ENCODE data around the gene HPD. TPM values are rescaled to one million over a fixed set of nuclear protein-coding genes. Genes with fewer than 3 reads are reported as not detected.
A peak's percentile ranks its signal among the peaks of the same experiment; 100 is the strongest.

The HPD gene
- total RNA-seq, 1 donor from 2014 or later = not detected

- H3K27ac Mint-ChIP-seq (ENCODE audit: unreplicated experiment) = peak overlapping the region; percentile 97
- peaks cover 23% of the 10 kb centered on the region for H3K4me1 Mint-ChIP-seq (ENCODE audit: low read depth)
- no peaks in the 10 kb centered on the region for H3K9me3 Mint-ChIP-seq (ENCODE audit: low read depth)
- peaks cover 11% of the 10 kb centered on the region for H3K36me3 Mint-ChIP-seq (ENCODE audit: low read depth)
- TF ChIP-seq, protein P1, sequence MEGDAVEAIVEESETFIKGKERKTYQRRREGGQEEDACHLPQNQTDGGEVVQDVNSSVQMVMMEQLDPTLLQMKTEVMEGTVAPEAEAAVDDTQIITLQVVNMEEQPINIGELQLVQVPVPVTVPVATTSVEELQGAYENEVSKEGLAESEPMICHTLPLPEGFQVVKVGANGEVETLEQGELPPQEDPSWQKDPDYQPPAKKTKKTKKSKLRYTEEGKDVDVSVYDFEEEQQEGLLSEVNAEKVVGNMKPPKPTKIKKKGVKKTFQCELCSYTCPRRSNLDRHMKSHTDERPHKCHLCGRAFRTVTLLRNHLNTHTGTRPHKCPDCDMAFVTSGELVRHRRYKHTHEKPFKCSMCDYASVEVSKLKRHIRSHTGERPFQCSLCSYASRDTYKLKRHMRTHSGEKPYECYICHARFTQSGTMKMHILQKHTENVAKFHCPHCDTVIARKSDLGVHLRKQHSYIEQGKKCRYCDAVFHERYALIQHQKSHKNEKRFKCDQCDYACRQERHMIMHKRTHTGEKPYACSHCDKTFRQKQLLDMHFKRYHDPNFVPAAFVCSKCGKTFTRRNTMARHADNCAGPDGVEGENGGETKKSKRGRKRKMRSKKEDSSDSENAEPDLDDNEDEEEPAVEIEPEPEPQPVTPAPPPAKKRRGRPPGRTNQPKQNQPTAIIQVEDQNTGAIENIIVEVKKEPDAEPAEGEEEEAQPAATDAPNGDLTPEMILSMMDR (IDR thresholded peaks at IDR 0.05) = peak; percentile 8
- no peaks in the 10 kb centered on the region for H3K27me3 Mint-ChIP-seq (ENCODE audit: low read depth)
- H3K4me3 Mint-ChIP-seq (ENCODE audit: unreplicated experiment) = peak overlapping the region; percentile 93
- no peak for DNase-seq (ENCODE audit: low spot score)
Measured at GRCh38 chr12:121804417-121805111, 54.1 kb downstream of the HPD start.

DNA sequence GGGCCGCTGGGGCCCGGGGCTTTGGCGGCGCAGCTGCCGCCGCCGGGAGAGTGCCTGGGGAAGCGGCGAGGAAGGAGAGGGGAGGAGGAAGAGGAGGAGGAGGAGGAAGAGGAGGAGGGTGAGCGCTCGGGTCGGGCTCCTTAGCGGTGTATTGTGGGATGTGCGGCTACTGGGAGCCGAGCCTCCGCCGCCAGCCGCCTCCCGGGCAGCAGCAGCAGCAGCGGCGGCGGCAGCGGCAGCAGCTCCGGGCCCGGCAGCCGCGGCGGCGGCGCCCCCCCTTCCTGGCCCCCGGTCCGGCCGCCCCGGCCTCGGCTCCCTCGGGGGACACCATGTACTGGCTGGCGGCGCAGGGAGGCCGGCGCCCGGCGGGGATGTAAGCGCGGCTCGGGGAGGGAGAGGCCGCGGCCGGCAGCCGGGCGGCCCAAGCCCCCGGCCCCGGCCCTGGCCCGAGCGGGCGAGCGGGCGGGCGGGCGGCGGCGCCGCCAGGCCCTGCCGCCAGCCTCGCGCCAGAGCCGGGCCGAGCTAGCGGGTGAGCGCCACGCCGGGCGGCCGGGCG lies 54.7 kb downstream of the HPD start, which contains the start of gene SETD1B:
Gene SETD1B, plus strand, starts transcription at position 149 of the 556 bp plus-strand sequence. CDS start 729 bp downstream, outside the sequence.
- TF ChIP-seq, protein P1 (IDR thresholded peaks at IDR 0.05) = no peak
- peak within 1 kb of the TSS; percentile 93 for H3K4me3 Mint-ChIP-seq (ENCODE audit: unreplicated experiment)
- H3K27me3 Mint-ChIP-seq (ENCODE audit: low read depth) = no peaks in the 10 kb centered on the region
- H3K4me1 Mint-ChIP-seq (ENCODE audit: low read depth) = peaks cover 28% of the 10 kb centered on the region
- H3K9me3 Mint-ChIP-seq (ENCODE audit: low read depth) = no peaks in the 10 kb centered on the region
- peak within 1 kb of the TSS; percentile 100 for H3K27ac Mint-ChIP-seq (ENCODE audit: unreplicated experiment)
- peaks cover 8% of the 10 kb centered on the region for H3K36me3 Mint-ChIP-seq (ENCODE audit: low read depth)
- DNase-seq (ENCODE audit: low spot score) = no peak

DNA sequence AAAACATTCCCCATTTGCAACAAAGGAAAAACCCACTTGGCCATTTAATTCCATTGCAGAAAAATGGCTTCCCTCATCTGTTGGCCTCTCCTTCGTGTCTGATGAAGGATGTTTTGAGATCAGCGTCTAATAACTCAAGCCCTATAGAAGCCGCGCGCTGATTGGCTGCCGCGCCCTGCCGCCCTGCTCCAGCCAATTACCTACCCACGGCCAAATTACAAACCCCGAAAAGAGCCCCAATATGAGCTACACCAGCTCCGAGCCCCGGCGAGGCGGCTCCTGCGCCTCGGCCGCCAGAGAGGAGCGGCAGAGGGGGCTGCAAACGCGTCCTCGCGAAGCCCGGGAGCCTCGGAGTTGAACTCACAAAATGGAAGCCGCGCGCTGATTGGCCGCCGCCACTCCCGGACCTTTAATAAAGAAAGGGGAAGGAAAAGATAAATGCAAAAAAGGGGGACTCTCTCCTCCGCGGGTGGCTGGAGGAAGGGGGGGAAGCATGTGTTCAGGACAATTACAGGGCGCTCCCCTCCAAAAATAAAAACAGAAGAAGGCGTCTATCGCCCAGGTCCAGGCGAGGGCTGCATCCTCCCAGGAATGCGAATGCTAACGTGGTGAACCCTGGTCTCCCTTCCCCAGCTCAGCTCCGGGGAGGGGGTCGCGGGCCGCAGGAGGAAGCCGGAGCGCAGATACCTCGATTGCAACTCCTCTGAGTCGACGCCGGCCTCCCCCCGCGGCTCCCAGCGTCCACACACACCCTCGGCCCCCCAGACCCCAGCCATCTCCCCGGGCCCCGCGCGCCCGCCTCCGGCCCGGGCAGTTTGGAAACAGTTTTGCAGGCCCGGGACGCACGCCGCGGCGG lies 55.6 kb downstream of the HPD start:
- peak overlapping the region; percentile 78 for H3K4me3 Mint-ChIP-seq (ENCODE audit: unreplicated experiment)
- H3K9me3 Mint-ChIP-seq (ENCODE audit: low read depth) = no peaks in the 10 kb centered on the region
- H3K27me3 Mint-ChIP-seq (ENCODE audit: low read depth) = no peaks in the 10 kb centered on the region
- peaks cover 36% of the 10 kb centered on the region for H3K4me1 Mint-ChIP-seq (ENCODE audit: low read depth)
- no peak for DNase-seq (ENCODE audit: low spot score)
- peaks cover 6% of the 10 kb centered on the region for H3K36me3 Mint-ChIP-seq (ENCODE audit: low read depth)
- TF ChIP-seq, protein P1 (IDR thresholded peaks at IDR 0.05) = no peak
- H3K27ac Mint-ChIP-seq (ENCODE audit: unreplicated experiment) = peak overlapping the region; percentile 100

DNA sequence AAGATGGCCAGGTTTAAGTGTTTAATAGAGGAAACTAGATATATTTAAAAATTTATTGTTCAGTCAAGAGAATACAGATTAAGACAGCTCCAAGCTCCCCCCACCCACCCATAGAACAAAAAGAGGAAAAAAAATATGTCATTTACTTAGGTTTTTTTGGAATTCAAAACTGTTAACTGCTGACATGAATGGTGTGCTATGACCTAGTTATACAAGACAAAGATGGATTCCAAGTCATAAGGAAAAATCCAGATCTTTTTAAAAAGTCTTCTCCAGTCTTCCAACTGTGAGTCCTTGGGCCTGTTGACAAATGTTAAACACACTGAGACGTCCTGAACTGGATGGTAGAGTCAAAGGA lies 56.2 kb downstream of the HPD start:
- TF ChIP-seq, protein P1 (IDR thresholded peaks at IDR 0.05) = no peak
- Mint-ChIP-seq H3K9me3 (ENCODE audit: low read depth) (no peaks in the 10 kb centered on the region), H3K36me3 (ENCODE audit: low read depth) (peaks cover 6% of the 10 kb centered on the region), H3K27me3 (ENCODE audit: low read depth) (no peaks in the 10 kb centered on the region), H3K4me1 (ENCODE audit: low read depth) (peaks cover 43% of the 10 kb centered on the region), H3K4me3 (ENCODE audit: unreplicated experiment) (peak overlapping the region; percentile 78), H3K27ac (ENCODE audit: unreplicated experiment) (peak overlapping the region; percentile 100)
- no peak for DNase-seq (ENCODE audit: low spot score)
